ENCODE measurements around the gene UQCR10. TPM values are rescaled to one million over a fixed set of nuclear protein-coding genes. Genes with fewer than 3 reads are reported as not detected.

The UQCR10 gene
- polyA plus RNA-seq, 12 donors: 94.5 to 153 (median 126) TPM; not detected in 1

DNA sequence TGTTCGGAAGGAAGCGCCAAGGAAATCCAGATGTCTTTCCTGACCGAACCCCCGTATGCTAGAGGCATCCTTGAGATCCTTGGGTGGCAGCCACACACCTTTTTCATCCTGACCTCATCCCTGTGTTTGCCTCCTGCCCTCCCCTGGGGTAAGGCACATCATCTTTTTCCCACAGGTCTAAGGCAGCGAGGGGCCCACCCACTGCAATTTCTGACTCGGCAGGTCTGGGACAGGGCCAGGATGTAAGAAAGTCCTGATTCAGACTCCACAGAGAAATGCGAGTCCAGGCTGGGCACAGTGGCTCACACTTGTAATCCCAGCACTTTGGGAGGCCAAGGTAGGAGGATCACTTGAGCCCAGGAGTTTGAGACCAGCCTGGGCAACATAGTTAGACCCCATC lies 10.8 kb upstream of the UQCR10 start:
- no peak for DNase-seq

DNA sequence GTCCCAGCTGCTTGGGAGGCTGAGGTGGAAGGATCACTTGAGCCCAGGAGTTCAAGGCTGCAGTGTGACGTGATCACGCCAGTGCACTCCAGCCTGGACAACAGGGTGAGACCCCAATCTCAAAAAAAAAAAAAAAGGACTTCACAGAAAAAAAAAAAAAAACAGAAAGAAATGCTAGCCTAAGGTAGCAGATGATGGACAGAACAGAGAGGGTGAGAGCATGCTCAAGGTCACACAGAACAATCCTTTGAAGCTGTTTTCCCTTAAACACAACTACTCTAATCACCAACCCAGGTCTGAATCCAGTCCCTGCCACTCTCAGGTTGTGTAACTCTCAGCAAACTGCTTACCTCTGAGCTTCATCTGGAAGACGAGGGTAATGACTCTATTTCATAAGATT lies 10.1 kb upstream of the UQCR10 start:
- DNase-seq: no peak

DNA sequence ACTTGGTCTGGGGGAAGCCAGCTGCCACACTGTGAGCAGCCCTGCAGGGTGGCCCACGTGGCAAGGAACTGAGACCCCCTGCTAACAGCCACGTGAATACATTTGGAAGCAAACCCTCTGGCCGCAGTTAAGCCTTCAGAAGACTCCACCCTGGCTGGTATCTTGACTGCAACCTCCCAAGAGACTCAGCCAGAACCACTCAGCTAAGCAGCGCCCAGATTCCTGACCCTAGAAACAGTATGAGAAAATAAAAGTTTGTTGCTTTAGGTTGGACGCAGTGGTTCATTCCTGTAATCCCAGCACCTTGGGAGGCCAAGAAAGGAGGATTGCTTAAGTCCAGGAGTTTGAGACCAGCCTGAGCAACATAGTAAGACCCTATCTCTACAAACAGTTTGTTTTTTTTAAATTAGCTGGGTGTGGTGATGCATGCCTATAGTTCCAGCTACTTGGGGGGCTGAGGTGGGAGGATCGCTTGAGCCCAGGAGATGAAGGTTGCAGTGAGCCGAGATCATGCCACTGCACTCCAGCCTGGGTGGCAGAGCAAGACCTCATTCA lies 9.0 kb upstream of the UQCR10 start:
- no peak for DNase-seq

DNA sequence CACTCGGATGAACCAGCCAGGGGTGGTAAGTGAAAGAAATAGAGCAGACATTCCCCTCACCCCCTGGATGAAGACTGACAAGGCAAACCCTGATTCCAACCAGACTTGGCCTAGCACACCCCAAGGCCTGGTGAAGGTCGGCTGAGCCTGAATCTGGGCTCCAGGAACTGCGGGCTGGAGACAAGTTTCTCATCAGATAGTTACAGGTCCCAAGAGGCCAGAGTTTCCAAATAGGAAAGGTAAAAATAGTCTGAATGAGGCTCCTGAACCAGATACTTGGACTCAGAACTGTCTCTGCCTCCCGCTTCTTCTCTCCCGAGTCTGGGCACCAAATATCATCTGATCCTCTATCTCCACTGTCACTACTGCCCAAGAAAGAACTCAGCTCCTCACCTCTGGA lies 8.2 kb upstream of the UQCR10 start:
- DNase-seq: no peak

DNA sequence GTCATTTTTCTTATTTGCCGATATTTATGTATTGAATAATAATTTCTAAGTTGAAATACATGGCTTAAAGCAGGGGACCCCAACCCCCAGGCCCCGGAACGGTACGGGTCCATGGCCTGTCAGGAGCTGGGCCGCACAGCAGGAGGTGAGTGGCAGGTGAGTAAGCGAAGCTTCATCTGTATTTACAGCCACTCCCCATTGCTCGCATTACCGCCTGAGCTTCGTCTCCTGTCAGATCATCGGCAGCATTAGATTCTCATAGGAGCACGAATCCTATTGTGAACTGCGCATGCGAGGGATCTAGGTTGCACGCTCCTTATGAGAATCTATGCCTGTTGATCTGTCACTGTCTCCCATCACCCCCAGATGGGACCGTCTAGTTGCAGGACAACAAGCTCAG lies 4.9 kb upstream of the UQCR10 start:
- no peak for DNase-seq

DNA sequence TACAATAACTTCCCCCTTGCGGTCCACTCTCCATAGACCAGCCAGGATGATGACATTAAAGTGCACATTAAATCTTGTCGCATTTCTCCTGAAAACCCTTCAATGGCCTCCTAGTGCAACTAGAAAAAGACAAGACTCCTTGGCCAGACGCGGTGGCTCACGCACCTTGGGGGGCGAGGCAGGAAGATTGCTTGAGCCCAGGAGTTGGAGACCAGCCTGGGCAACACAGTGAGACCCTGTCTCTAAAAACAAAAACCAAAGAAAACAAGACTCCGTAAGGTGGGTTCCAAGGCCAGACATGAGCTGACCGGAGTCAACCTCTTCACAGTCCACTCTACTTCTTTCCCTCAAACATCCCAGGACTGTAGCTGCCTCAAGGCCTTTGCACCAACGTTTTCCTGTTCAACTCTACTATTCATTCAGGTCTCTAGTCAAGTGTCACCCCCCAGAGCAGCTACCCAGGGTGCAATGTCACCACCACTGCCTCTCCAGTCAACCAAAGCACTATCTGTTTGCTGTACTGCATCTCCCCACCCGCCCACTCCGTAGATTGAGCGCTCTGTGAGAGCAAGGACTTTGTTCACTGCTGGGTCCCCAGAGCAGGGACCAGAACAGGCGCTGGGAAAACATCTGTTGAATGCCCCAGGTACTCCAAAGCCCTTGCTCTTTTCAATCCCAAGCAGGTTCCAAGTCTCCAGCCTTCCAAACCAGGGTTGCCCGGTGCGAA lies 1.1 kb upstream of the UQCR10 start:
- DNase-seq: no peak

DNA sequence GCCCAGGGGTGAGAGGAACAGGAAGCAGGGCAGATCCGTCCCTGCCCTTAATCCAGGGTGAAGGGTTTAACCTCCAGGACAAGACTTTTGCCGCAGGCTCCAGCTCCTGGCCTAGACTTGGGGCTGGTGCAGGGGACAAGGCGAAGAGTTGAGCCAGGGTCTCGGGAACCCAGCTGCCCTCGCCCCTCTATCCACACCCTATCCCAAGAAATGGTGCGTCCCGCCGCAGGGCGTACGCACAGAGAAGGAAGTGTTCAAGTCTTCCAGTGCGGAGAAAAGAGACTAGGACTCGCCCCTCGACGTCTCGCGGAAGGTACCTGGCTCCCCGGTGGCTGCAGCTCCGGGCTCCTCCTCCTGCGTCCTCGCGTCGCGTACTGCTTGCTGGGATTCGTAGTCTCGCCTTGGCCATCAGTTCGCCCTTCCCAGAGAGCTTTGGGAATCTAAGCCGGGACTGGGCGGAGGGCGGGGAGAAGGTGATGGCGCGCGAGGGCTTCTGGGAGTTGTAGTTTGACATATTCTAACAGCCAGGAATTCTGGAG lies 468 bp upstream of the UQCR10 start, which contains the start of gene ZMAT5:
ZMAT5 (minus strand) TSS at position 376 of the 539 bp plus-strand sequence. CDS start 18,463 bp downstream, outside the sequence.
- peak; percentile 95 for DNase-seq

DNA sequence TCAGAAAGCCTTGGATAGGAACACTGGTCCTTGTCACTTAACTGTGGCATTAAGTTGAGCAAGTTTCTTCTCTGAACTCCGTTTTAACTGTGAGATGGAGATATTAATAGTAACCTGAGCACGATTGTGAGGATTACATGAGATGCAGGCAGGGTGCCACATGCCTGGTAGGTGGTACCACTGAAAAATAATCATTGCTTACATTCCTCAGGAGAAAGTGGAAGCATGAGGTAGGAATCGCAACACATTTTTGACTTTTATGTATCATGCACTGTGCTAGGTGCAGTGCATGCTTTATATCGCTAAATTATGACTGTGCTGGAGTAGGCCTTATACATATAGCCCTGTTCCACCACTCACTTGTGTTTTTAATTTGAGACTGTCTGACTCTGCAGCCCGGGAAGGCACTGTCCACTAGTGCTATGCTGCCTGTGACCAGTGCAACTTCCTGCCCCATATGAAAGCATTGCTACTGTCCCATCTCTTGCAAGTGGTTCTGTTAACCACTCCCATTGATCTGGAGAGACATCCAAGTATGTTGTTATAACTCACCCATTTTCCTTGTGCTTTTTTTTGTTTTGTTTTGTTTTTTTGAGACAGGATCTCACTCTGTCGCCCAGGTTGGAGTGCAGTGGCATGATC lies 1.0 kb downstream of the UQCR10 start:
- no peak for DNase-seq

DNA sequence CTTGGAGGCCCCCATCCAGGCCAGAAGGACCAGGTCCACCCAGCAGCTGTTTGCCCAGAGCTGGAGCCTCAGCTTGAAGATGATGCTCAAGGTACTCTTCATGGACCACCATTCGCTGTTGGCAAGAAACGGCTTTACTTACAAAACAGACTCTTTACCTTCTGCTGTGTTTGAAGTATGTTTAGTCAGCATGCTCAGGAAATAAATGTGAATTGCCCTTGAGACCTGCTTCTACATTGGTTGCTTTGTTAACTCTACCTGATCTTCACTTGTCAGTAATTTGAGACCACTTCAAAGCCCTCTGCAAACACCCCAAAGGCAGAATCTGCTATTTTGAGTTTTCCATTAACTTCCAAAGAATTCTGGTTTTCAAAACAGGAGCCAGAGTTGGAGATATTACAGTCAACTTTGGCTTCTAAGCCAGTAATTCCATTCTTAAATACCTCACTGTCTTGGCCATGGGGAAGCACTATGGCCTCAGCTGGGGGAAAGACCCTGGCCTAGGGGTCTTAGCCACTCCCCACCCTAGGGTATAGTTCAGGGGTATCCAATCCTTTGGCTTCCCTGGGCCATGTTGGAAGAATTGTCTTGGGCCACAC lies 2.7 kb downstream of the UQCR10 start:
- no peak for DNase-seq

DNA sequence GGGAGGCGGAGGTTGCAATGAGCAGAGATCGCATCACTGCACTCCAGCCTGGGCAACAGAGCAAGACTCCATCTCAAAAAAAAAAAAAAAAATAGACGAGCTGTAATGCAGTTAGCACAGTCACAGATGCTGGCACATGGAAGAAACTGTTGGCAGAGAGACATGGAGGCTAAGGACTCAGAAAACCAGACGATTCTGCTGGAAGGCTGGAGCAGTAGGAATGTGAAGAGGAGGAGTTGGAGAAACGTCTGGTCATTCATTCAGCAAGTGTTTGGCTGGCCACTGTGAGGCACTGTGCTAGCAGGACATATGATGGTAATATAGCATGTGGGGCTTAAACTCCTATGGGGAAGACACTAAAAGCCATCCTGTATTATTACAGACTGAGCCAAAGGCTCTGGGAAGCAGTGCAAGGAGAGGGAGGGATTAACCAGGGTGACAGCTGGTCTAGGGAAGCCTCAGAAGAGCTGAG lies 5.0 kb downstream of the UQCR10 start:
- peak; percentile 57 for DNase-seq

DNA sequence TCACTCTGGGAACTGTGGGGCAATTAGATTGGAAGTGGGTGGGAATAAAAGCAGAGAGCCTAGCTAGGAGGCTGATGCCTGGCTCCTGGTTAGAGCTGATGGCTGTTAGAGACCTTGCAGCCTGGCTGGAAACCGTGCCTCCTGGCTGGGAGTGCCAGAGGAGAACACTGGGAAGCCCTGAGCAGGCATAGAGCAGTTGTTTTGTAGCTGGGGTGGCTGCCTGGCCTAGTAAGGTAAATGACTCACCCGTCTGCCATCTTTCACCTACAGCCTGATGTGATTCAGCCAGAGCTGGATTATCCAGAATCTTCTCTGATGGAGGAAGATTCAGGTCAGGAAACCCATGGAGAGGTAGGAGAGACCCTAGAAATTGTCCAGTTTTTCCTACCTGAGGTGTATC lies 6.1 kb downstream of the UQCR10 start:
- DNase-seq: no peak

DNA sequence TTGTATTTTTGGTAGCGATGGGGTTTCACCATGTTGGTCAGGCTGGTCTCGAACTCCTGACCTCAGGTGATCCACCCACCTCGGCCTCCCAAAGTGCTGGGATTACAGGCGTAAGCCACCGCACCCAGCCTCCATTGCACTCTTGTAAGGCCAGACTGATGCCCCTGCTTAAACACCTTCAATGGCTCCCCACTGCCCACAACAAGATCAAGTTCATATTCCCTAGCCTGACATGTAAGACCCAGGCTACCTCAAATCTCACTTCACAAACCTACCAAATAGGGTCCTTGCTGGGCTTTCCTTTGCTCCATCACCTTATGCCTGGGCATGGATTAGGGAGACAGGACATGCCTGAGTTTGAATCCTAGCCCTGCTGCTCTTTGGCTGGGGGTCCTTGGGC lies 13.1 kb downstream of the UQCR10 start:
- no peak for DNase-seq

DNA sequence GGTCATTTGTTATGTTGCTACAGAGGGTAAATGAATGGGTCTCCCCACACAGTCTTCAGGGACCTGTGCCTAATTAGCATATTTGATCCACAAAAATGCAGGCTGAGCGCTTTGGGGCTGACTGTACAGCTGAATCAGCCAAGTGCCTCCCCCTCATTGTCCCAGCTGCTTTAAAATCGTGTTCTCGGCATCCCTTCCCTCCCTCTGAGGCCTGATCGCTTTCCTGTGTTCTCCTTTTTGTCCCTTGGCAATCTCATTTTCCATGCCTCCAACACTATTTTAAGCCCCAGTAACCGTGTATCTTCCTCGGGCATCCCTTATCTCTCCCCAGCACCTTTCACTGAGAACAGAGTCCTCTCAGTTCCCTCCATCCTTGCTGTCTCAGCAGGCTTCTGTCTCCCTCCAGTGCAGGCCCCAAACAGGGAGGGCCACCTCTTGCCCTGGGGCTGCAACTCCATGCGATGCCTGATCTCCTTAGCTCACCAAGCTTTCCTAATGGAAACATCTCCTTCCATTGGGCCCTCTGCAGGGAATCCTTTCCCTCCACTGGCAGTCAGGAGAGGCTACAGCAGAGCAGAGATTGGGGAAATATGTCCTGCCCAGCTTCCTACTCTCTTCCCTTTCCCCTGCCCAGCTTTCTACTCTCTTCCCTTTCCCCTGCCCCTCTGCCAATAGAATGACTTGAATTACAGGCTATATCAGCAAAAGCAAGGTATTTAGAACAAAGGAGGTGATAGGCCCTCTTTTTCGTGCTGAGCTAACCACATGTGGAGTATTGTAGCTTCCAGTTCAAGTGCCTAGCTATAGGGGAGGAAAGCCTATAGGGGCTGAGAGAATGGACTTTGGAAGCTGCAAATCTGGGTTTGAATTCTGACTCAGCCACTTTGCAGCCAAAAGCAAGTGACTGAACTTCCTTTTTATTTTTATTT lies 13.8 kb downstream of the UQCR10 start:
- no peak for DNase-seq

DNA sequence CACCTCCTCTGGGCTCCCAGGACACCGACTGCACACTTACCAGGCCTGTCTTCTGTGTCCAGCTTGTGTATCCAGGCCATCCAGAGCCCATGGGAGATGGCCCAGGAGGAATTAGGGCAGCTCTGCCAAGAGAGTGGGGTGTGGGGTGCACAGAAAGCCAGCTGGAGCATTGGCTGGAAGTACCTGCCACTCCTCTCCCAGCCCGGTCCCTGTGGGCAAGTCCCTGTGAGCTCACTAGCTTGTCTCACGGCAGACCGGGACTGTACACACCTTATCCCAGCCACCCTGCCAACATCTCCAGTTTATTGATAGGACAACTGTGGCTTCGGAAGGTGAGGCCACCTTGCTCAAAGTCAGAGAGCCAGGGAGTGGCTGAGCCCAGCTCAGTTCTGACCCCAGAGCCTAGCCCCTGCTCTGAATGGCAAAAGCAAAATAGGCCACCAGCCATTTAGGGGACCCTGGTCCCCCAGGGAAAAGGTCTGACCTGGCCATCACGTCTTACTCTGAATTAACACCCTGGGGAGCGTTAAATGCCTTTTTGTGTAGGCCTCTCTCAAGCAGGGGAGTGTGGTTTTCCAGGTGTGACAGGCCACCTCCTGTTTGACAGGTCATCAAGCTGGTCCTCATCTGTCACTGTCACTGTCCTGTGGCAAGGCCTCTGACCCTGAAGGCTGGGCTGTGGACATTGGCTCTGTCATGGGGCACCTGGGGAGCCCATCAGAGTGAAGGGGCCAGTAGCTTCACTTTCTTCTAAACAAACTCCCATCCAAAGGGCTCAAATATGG lies 15.1 kb downstream of the UQCR10 start:
- no peak for DNase-seq

DNA sequence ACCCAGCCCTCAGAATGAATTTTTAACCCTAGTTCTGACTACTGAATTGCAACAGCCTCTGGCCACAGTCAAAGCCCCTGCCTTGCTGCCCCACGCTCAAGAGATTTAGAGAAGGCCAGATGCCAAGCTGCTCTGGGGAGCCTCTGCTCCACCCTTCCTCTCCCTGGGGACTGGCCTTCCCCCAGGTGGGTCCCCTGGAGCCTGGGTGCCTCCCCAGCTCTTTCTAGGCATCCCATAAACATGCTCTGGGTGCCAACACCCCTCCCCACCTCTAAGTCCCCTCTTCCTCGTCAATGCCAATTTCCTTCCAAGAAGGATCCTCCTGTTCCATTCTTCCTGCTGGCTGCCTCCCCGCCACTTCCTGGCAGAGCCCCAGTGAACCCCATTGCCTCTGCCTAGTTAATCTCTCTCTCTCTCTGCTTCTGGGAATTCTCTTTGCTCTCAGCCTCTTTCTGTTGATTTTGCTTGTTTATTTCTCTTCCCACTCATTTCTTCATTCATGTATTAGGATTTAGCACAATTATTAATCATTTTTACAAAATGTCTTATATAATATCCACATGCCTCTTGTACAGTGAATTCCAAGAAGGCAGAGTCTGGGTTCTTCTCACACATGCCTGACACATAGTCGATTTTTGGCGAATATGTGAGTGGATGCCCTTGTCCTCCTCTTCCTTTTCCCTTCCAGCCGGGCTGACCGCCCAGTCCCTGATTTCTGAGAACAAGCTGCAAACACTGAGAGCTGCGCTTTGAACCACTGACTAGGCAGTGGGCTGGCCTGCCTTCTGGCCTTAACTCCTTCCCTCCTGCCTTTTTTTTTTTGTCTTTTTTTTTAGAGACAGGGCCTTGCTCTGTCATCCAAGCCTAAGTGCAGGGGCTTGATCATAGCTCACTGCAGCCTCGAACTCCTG lies 17.5 kb downstream of the UQCR10 start:
- DNase-seq: peak; percentile 51

DNA sequence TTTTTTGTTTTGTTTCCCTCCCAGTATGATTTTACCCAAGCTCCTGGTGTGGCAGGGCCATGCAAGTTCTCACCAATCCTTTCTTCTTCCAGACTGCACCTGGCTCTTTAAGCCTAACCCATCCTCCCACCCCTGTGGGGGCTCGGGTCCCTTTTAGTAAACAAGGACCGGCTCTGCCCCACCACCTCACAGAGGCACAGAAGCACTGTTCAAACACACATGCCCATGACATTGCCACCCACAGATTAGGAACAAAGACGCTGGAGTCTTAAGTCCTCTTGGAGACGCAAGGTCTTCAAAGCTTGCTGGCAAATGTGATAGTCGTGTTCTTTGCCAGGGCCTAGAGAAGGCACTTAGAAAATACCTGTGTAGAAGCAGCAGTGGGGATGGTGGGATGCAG lies 18.9 kb downstream of the UQCR10 start:
- DNase-seq: no peak

DNA sequence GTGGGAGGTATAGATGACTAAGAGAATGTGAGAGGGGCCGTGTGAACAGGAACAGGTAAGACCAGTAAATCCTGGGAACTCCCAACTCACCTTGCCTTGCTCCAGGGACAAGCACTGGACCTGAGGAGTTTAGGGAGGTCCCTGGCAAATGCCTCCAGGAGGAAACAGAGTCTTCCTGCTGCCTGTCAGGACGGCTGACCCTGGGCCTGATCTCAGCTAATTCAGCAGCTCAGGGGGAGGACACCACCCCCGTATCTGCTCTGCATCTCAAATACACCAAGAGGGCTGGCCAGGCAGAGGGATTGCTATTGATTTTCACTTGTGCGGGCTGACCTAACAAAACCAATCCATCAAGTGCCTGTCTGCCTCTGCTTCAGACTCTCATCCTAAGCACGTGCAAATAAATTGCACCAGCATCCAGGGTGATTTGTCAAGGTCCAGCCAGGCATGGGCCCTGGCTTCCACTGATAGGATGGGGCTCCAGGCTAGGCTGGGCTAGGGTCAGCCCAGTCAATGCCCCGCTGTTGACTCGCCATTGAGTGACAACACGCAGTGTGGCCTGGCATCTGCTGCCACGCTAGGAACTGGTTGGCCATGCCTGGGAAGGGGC lies 20.3 kb downstream of the UQCR10 start:
- DNase-seq: no peak

DNA sequence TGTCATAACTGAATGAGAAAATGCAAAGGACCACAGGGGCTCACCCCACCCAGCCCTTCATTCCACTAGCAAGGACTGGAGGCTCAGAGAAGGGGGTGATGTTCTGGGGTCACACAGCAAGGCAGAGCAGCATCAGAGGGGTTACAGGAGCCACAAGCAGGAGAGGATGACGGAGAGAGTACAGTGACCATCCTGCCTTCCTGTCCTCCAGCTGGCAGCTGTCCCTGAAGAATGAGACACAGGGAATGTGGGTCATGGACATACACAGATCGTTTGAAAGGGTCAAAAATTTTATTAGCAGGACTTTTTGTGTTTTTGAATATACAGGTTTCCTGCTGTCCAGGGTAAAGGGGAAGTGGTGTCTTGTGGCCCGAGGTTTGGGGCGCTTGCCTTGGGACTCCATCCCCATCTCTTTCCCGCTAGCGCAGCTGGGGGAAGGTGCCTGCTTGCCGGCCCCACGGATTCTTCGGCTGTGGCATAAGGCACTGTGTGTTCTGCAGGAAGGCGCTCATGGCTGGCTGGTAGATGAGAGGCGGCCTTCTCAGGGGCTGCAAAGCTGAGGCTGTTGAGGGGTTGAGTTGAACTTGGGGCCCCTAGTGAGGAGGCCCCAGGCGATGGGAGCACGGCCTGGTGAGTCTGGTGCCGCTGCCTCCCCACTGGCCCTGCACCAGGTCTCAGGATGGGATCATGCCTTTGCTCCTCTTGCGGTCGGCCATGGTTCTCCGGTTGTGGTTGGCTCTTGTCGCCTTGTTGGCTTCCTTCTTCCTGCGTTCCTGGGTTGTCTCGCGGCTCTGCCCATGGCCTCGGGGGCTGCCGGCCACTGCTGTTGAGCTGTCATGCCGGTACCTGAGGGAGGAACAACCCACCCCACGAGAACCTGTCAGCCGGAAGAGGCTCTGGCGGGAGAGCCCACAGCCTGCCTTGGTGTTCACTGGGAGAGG lies 21.4 kb downstream of the UQCR10 start:
- no peak for DNase-seq

Data from muscle of arm (tissue), 12 donors.